Uterus (tissue), 4 donors: Measurements from ENCODE around the gene RPS16. TPM values are rescaled to one million over a fixed set of nuclear protein-coding genes. Genes with fewer than 3 reads are reported as not detected.

Experiments
- DNase-seq, 2 donors: peaks; one replicate each; pipeline ENCODE4 v3.0.0-alpha.2; 2019 to 2020
- H3K27ac ChIP-seq, 2 donors: fragments of 200-600 bp; sonication (generic); 1 replicate in 1 of 2; 2 replicates in 1 of 2; pipeline ENCODE4 v1.5.1; 2016 to 2018
- H3K27me3 ChIP-seq, 2 donors: fragments of 200-600 bp; sonication (generic); one replicate each; pipeline ENCODE4 v1.5.1; 2018 to 2019; ENCODE audit warnings: control low read depth in 1 of 2
- H3K36me3 ChIP-seq, 2 donors: fragments of 200-600 bp; sonication (generic); one replicate each; pipeline ENCODE4 v1.5.1; 2019; ENCODE audit warnings: control low read depth in 1 of 2
- H3K4me1 ChIP-seq, 2 donors: fragments of 200-600 bp; sonication (generic); one replicate each; pipeline ENCODE4 v1.5.1; 2018 to 2019; ENCODE audit warnings: control low read depth in 1 of 2
- H3K4me3 ChIP-seq, 2 donors: fragments of 200-600 bp; sonication (generic); 1 replicate in 1 of 2; 2 replicates in 1 of 2; pipeline ENCODE4 v1.5.1; 2018 to 2019; ENCODE audit warnings: mild to moderate bottlenecking in 1 of 2
- H3K9me3 ChIP-seq, 2 donors: fragments of 200-600 bp; sonication (generic); one replicate each; pipeline ENCODE4 v1.5.1; 2019; ENCODE audit warnings: control low read depth in 1 of 2
- POLR2A ChIP-seq, 2 donors: fragments of 450-650 bp; IDR thresholded peaks; one replicate each; pipeline ENCODE4 v1.6.1; 2016; ENCODE audit warnings: antibody characterized with exemption in 2 of 2, mild to moderate bottlenecking in 1 of 2, moderate library complexity in 1 of 2
- intact Hi-C: fragments of 100-400 bp; cut with DNase I; formaldehyde crosslinking; loops from one replicate; pipeline ENCODE4 v1.15.1; 2023; ENCODE audit warnings: low total_unique reads
- total RNA-seq, 4 donors: library from RNA; depleted of rRNA in 3 of 4; stranded (reverse); fragments of >200 nt in 3 of 4; gene quantifications; one replicate each; pipeline versions ENCODE4 v1.1.0 to v1.2.4, GENCODE V29; 2014 to 2023
- TF ChIP-seq, protein P1 (sequence below), 4 experiments: fragments of 200-600 bp in 2 of 4; fragments of 450-650 bp in 2 of 4; sonication (generic) in 2 of 4; IDR thresholded peaks; one replicate each; pipeline ENCODE4 v1.5.1; 2016 to 2019; ENCODE audit warnings: antibody characterized with exemption in 4 of 4, mild to moderate bottlenecking in 2 of 4, moderate library complexity in 1 of 4
- donor health status: DM: yes; HTN: yes; CAD: no.

The RPS16 gene
- total RNA-seq, 4 donors from 2014 or later, result 50.5 to 6,434 (median 2,757) TPM

DNA sequence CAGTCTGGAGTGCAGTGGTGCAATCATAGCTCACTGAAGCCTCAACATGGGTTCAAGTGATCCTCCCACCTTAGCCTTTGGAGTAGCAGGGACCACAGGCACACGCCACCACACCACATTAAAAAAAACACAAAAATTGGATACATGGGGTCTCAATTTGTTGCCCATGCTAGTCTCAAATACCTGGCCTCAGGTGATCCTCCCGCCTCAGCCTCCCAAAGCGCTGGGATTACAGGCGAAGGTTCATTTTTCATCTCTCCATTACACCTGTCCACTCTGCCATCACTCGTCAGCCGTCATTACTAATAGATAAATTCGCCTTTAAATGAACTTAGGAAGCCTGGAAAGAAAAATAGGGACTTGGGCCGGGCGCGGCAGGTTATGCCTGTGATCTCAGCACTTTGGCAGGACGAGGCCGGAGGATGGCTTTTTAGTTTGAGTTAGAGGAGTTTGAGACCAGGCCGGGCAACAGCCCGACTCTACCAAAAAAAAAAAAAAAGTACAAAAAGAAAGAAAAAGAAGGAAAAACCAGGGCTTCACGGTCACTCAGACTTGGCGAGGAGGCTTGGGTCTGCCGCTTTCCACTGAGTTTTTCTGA, 8.9 kb upstream of the RPS16 start:
- Histone ChIP-seq H3K4me1 (peaks cover 0 to 8% of the 10 kb centered on the region in 2 donors), H3K4me3 (peak overlapping the region; percentile 70 to 96), H3K27ac (peak overlapping the region; percentile 94 to 97), H3K36me3 (no peaks in the 10 kb centered on the region), H3K27me3 (no peaks in the 10 kb centered on the region), H3K9me3 (no peaks in the 10 kb centered on the region)
- intact Hi-C loops, result no loop called here
- DNase-seq, result no peak
- TF ChIP-seq POLR2A (IDR thresholded peaks at IDR 0.05), result no peak
- TF ChIP-seq, protein P1, sequence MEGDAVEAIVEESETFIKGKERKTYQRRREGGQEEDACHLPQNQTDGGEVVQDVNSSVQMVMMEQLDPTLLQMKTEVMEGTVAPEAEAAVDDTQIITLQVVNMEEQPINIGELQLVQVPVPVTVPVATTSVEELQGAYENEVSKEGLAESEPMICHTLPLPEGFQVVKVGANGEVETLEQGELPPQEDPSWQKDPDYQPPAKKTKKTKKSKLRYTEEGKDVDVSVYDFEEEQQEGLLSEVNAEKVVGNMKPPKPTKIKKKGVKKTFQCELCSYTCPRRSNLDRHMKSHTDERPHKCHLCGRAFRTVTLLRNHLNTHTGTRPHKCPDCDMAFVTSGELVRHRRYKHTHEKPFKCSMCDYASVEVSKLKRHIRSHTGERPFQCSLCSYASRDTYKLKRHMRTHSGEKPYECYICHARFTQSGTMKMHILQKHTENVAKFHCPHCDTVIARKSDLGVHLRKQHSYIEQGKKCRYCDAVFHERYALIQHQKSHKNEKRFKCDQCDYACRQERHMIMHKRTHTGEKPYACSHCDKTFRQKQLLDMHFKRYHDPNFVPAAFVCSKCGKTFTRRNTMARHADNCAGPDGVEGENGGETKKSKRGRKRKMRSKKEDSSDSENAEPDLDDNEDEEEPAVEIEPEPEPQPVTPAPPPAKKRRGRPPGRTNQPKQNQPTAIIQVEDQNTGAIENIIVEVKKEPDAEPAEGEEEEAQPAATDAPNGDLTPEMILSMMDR (IDR thresholded peaks at IDR 0.05), result no peak

DNA sequence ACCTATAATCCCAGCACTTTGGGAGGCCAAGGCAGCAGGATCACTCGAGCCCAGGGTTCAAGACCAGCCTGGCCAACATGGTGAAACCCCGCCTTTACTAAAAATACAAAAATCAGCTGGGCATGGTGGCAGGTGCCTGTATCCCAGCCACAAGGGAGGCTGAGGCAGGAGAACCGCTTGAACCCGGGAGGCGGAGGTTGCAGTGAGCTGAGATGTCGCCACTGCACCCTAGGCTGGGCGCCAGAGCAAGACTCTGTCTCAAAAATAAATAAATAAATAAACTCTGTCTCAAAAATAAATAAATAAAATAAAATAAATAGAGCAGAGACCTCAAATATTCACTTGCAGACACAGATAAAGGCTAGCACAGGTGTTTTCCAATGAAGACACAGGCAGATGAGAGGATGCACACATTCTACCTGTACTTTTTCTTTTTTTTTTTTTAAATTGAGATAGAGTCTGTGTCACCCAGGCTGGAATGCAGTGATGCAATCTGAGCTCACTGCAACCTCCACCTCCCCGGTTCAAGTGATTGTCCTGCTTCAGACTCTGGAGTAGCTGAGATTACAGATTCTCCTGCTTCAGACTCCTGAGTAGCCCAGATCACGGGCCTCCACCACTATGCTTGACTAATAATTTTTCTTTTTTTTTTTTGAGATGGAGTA, 2.7 kb upstream of the RPS16 start:
- Histone ChIP-seq H3K36me3 (no peaks in the 10 kb centered on the region), H3K27me3 (no peaks in the 10 kb centered on the region), H3K4me1 (peaks cover 0 to 17% of the 10 kb centered on the region in 2 donors), H3K27ac (no peak overlapping the region), H3K9me3 (no peaks in the 10 kb centered on the region), H3K4me3 (no peak overlapping the region)
- TF ChIP-seq, protein P1 (IDR thresholded peaks at IDR 0.05), result no peak
- TF ChIP-seq POLR2A (IDR thresholded peaks at IDR 0.05), result no peak
- no peak for DNase-seq
- intact Hi-C loops, result no loop called here

DNA sequence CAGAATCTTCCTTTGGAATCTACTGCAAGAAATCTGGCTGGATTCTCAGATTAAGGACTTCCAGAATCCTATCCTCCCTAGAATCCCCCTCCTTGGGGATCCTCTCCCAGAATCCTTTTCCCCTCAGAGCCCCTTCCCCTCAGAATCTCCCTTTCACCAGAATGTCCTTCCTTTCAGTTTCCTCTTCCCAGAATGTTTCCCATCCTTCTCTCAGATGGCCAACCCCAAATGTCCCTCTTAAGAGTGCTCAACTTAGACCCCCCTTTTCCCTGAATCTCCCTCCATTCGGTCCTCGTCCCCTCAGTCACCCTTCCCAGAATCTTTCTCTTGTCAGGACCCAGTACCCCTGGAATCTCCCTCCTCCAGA, 584 bp upstream of the RPS16 start:
- Histone ChIP-seq H3K27ac (peak overlapping the region; percentile 83 to 88), H3K4me1 (peaks cover 0 to 17% of the 10 kb centered on the region in 2 donors), H3K4me3 (peak overlapping the region; percentile 91 to 93), H3K27me3 (no peaks in the 10 kb centered on the region), H3K9me3 (no peaks in the 10 kb centered on the region), H3K36me3 (no peaks in the 10 kb centered on the region)
- DNase-seq, result no peak
- TF ChIP-seq, protein P1 (IDR thresholded peaks at IDR 0.05), result no peak
- TF ChIP-seq POLR2A (IDR thresholded peaks at IDR 0.05), result no peak
- intact Hi-C loops, result no loop called here

DNA sequence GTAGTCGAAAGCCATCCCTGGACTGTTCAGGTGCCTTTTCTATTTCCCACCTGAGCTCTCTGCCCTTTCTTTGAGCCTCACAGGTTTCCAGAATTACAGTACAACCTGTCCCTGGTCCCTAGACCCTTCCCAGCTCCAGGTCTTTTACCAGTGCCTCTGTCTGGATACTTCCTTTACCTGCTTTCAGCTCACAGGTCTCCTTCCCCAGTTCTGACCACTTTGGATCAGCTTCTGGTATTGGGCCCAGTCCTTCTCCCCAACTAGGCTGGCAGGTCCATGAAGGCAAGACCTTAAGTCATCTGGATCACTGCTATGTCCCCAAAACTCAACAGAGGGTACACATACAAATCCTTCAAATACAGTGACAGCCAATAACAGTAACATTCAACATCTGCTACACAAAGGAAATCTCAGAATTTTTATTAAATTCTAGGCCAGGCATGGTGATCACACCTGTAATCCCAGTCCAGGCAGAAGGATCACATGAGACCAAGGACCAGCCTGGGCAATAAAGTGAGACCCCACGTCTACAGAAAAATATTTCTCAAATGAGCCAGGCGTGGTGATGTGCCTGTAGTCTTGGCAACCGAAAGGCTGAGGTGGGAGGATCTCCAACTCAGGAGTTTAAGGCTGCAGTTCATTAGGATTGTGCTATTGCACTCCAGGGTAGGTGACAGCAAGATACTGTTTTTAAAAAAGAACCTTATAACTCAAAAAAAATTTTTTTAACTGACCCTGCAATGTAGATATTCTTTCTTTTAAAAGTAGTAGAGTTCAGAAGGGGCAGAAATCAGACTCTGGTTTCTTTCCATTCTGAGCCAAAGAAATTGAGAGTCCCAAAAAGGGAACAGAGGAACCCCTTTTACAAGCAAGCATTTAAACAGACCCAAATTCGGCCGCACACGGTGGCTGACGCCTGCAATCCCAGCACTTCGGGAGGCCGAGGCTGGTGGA, 1.3 kb downstream of the RPS16 start:
- Histone ChIP-seq H3K4me3 (peak overlapping the region; percentile 91 to 93), H3K9me3 (no peaks in the 10 kb centered on the region), H3K27me3 (no peaks in the 10 kb centered on the region), H3K4me1 (peaks cover 0 to 17% of the 10 kb centered on the region in 2 donors), H3K27ac (peak overlapping the region; percentile 86 to 88), H3K36me3 (no peaks in the 10 kb centered on the region)
- no peak for DNase-seq
- intact Hi-C loops, result no loop called here
- TF ChIP-seq POLR2A (IDR thresholded peaks at IDR 0.05), result no peak
- TF ChIP-seq, protein P1 (IDR thresholded peaks at IDR 0.05), result no peak
